ENCODE measurements around the gene LCE1E. TPM values are rescaled to one million over a fixed set of nuclear protein-coding genes. Genes with fewer than 3 reads are reported as not detected.

LCE1E gene
- total RNA-seq, 1 donor, result not detected

DNA sequence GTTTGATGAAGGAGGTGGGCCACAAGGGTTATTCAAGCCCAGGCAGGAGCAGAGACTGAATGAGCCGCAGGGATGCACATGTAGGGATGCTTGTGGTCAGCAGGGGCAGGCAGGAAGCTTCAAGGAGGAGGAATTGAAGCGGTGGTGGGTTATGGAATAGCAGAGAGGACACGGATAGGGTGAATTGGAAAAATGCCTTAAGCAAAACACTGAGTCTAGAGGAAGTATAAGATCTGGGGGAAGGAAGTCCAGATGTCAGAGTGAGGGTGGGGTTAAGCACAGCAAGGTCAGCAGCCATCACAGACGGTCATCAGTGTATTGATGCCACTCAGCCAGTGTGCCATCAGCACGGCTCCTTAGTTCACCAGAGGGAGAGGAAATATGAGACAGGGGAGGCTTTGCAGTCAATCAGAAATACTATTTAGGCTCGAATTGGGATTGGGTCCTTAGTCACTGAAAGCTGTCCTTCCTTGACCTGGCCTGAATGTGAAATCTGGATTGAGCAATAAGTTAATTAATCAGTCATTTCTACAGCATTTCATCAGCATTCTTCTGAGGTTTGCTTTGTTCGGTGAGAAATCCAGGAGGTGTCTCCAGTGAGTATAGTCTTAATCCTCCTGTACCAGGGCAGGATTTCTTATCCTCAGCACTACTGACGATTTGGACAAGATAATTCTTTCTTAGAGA is 17.1 kb upstream of the LCE1E start:
- Histone ChIP-seq H3K4me3 (ENCODE audit: insufficient read depth, low read length) (no peak overlapping the region), H4K20me1 (ENCODE audit: insufficient read depth, low read length) (no peaks in the 10 kb centered on the region), H3K27ac (ENCODE audit: low read depth, low read length) (no peak overlapping the region), H3K27me3 (ENCODE audit: insufficient read depth, low read length) (no peaks in the 10 kb centered on the region), H2AFZ (ENCODE audit: low read length) (no peak overlapping the region), H3K4me1 (ENCODE audit: insufficient read depth, low read length) (no peaks in the 10 kb centered on the region), H3K9me3 (ENCODE audit: low read depth, low read length) (no peaks in the 10 kb centered on the region), H3K36me3 (ENCODE audit: insufficient read depth, low read length) (no peaks in the 10 kb centered on the region), H3K79me2 (ENCODE audit: insufficient read depth, low read length) (no peaks in the 10 kb centered on the region), H3K4me2 (ENCODE audit: insufficient read depth, low read length) (no peak overlapping the region)
- TF ChIP-seq, protein P1, sequence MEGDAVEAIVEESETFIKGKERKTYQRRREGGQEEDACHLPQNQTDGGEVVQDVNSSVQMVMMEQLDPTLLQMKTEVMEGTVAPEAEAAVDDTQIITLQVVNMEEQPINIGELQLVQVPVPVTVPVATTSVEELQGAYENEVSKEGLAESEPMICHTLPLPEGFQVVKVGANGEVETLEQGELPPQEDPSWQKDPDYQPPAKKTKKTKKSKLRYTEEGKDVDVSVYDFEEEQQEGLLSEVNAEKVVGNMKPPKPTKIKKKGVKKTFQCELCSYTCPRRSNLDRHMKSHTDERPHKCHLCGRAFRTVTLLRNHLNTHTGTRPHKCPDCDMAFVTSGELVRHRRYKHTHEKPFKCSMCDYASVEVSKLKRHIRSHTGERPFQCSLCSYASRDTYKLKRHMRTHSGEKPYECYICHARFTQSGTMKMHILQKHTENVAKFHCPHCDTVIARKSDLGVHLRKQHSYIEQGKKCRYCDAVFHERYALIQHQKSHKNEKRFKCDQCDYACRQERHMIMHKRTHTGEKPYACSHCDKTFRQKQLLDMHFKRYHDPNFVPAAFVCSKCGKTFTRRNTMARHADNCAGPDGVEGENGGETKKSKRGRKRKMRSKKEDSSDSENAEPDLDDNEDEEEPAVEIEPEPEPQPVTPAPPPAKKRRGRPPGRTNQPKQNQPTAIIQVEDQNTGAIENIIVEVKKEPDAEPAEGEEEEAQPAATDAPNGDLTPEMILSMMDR (IDR thresholded peaks at IDR 0.05; ENCODE audit: extremely low read depth, low read depth, low read length), result no peak
- DNase-seq (ENCODE audit: insufficient read length, low spot score, missing footprints), result no peak

GRCh38 chr1:152770411-152770810 is 15.6 kb upstream of the LCE1E start:
- H3K79me2 ChIP-seq (ENCODE audit: insufficient read depth, low read length), result no peaks in the 10 kb centered on the region
- TF ChIP-seq, protein P1 (IDR thresholded peaks at IDR 0.05; ENCODE audit: extremely low read depth, low read depth, low read length), result no peak
- no peak overlapping the region for H2AFZ ChIP-seq (ENCODE audit: low read length)
- H3K4me3 ChIP-seq (ENCODE audit: insufficient read depth, low read length), result no peak overlapping the region
- DNase-seq (ENCODE audit: insufficient read length, low spot score, missing footprints), result no peak
- H3K4me1 ChIP-seq (ENCODE audit: insufficient read depth, low read length), result no peaks in the 10 kb centered on the region
- no peaks in the 10 kb centered on the region for H3K9me3 ChIP-seq (ENCODE audit: low read depth, low read length)
- H3K27me3 ChIP-seq (ENCODE audit: insufficient read depth, low read length), result no peaks in the 10 kb centered on the region
- H3K27ac ChIP-seq (ENCODE audit: low read depth, low read length), result no peak overlapping the region
- H3K36me3 ChIP-seq (ENCODE audit: insufficient read depth, low read length), result no peaks in the 10 kb centered on the region
- no peak overlapping the region for H3K4me2 ChIP-seq (ENCODE audit: insufficient read depth, low read length)
- no peaks in the 10 kb centered on the region for H4K20me1 ChIP-seq (ENCODE audit: insufficient read depth, low read length)

DNA sequence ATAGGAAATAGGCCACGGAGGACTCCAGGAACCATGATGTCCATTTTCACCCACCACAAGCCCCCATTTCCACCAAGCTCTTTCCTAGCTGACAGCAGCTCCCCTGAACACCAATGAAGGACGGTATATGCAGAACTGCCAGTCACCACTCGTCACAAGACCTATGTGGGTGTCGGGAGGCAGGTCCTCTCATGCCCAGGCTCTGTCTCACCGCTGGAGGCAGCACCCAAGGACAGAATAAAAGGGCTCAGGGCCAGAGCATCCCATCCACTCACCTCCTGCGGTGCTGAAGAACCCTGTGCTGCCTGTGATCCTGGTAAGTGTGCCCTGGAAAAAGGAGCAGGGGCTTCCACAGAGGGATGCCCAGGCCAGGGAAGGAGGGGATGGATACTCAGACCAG is 11.2 kb upstream of the LCE1E start, which contains the start of gene LCE1F:
Gene LCE1F, plus strand, starts transcription at position 266 of the 400 bp plus-strand sequence. CDS start 1,232 bp downstream, outside the sequence.
- no peak for DNase-seq (ENCODE audit: insufficient read length, low spot score, missing footprints)
- TF ChIP-seq, protein P1 (IDR thresholded peaks at IDR 0.05; ENCODE audit: extremely low read depth, low read depth, low read length), result no peak
- no peaks in the 10 kb centered on the region for H3K36me3 ChIP-seq (ENCODE audit: insufficient read depth, low read length)
- H3K9me3 ChIP-seq (ENCODE audit: low read depth, low read length), result no peaks in the 10 kb centered on the region
- no peaks in the 10 kb centered on the region for H4K20me1 ChIP-seq (ENCODE audit: insufficient read depth, low read length)
- no peak within 1 kb of the TSS for H3K4me3 ChIP-seq (ENCODE audit: insufficient read depth, low read length)
- H3K27ac ChIP-seq (ENCODE audit: low read depth, low read length), result no peak within 1 kb of the TSS
- H3K4me2 ChIP-seq (ENCODE audit: insufficient read depth, low read length), result no peak within 1 kb of the TSS
- H3K79me2 ChIP-seq (ENCODE audit: insufficient read depth, low read length), result no peaks in the 10 kb centered on the region
- no peaks in the 10 kb centered on the region for H3K4me1 ChIP-seq (ENCODE audit: insufficient read depth, low read length)
- H2AFZ ChIP-seq (ENCODE audit: low read length), result no peak within 1 kb of the TSS
- H3K27me3 ChIP-seq (ENCODE audit: insufficient read depth, low read length), result no peaks in the 10 kb centered on the region

DNA sequence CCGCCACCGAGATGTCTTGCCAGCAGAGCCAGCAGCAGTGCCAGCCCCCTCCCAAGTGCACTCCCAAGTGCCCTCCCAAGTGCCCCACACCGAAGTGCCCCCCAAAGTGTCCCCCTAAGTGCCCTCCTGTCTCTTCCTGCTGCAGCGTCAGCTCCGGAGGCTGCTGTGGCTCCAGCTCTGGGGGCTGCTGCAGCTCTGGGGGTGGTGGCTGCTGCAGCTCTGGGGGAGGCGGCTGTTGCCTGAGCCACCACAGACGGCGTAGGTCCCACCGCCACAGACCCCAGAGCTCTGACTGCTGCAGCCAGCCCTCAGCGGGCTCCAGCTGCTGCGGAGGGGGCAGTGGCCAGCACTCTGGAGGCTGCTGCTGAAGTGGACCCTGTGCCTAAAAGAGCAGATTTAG is 9.7 kb upstream of the LCE1E start:
- Histone ChIP-seq H3K4me2 (ENCODE audit: insufficient read depth, low read length) (no peak overlapping the region), H3K27ac (ENCODE audit: low read depth, low read length) (no peak overlapping the region), H2AFZ (ENCODE audit: low read length) (no peak overlapping the region), H4K20me1 (ENCODE audit: insufficient read depth, low read length) (no peaks in the 10 kb centered on the region), H3K36me3 (ENCODE audit: insufficient read depth, low read length) (no peaks in the 10 kb centered on the region), H3K4me3 (ENCODE audit: insufficient read depth, low read length) (no peak overlapping the region), H3K79me2 (ENCODE audit: insufficient read depth, low read length) (no peaks in the 10 kb centered on the region), H3K9me3 (ENCODE audit: low read depth, low read length) (no peaks in the 10 kb centered on the region), H3K4me1 (ENCODE audit: insufficient read depth, low read length) (no peaks in the 10 kb centered on the region), H3K27me3 (ENCODE audit: insufficient read depth, low read length) (no peaks in the 10 kb centered on the region)
- TF ChIP-seq, protein P1 (IDR thresholded peaks at IDR 0.05; ENCODE audit: extremely low read depth, low read depth, low read length), result no peak
- DNase-seq (ENCODE audit: insufficient read length, low spot score, missing footprints), result no peak

Data from osteoblast (primary cell).